Measurements from ENCODE around the gene PRSS22.

The PRSS22 gene

GRCh38 chr16:2827831-2828520 lies 30.0 kb downstream of the PRSS22 start:
- Histone ChIP-seq H2AFZ (ENCODE audit: low read depth, low read length) (no peak overlapping the region), H3K27me3 (ENCODE audit: insufficient read depth, low read length, poor library complexity) (peaks cover 2% of the 10 kb centered on the region), H3K9me3 (ENCODE audit: insufficient read depth, low read length, severe bottlenecking) (no peaks in the 10 kb centered on the region), H3K4me1 (ENCODE audit: insufficient read depth, low read length) (no peaks in the 10 kb centered on the region), H3K36me3 (ENCODE audit: insufficient read depth, low read length) (no peaks in the 10 kb centered on the region), H4K20me1 (ENCODE audit: insufficient read depth, low read length) (no peaks in the 10 kb centered on the region; the same call in 1 of the 2 replicates), H3K4me2 (ENCODE audit: insufficient read depth, low read length) (no peak overlapping the region), H3K9ac (ENCODE audit: low read depth, low read length) (no peak overlapping the region), H3K4me3 (ENCODE audit: low read depth in 1 of 2, low read length in 2 of 2) (no peak overlapping the region), H3K27ac (ENCODE audit: low read length) (no peak overlapping the region), H3K79me2 (ENCODE audit: insufficient read depth, low read length) (no peaks in the 10 kb centered on the region)
- ATAC-seq (ENCODE audit: insufficient read depth, low read depth): no peak
- TF ChIP-seq EZH2 (IDR thresholded peaks at IDR 0.05; ENCODE audit: borderline replicate concordance, low read depth, low read length, severe bottlenecking) (no peak), CTCF (IDR thresholded peaks at IDR 0.05; ENCODE audit: borderline replicate concordance, extremely low read depth, low read length, poor library complexity, severe bottlenecking) (no peak)
- no peak for DNase-seq

GRCh38 chr16:2827374-2827791 lies 30.6 kb downstream of the PRSS22 start:
- Histone ChIP-seq H3K27me3 (ENCODE audit: insufficient read depth, low read length, poor library complexity) (peaks cover 2% of the 10 kb centered on the region), H4K20me1 (ENCODE audit: insufficient read depth, low read length) (no peaks in the 10 kb centered on the region; the same call in 1 of the 2 replicates), H2AFZ (ENCODE audit: low read depth, low read length) (no peak overlapping the region), H3K79me2 (ENCODE audit: insufficient read depth, low read length) (no peaks in the 10 kb centered on the region), H3K36me3 (ENCODE audit: insufficient read depth, low read length) (no peaks in the 10 kb centered on the region), H3K4me2 (ENCODE audit: insufficient read depth, low read length) (no peak overlapping the region), H3K4me1 (ENCODE audit: insufficient read depth, low read length) (no peaks in the 10 kb centered on the region), H3K4me3 (ENCODE audit: low read depth in 1 of 2, low read length in 2 of 2) (no peak overlapping the region), H3K9me3 (ENCODE audit: insufficient read depth, low read length, severe bottlenecking) (no peaks in the 10 kb centered on the region), H3K9ac (ENCODE audit: low read depth, low read length) (no peak overlapping the region), H3K27ac (ENCODE audit: low read length) (no peak overlapping the region)
- DNase-seq (no peak), ATAC-seq (ENCODE audit: insufficient read depth, low read depth) (no peak)
- TF ChIP-seq CTCF (IDR thresholded peaks at IDR 0.05; ENCODE audit: borderline replicate concordance, extremely low read depth, low read length, poor library complexity, severe bottlenecking) (no peak), EZH2 (IDR thresholded peaks at IDR 0.05; ENCODE audit: borderline replicate concordance, low read depth, low read length, severe bottlenecking) (no peak)

- DNase-seq: no peak
- Histone ChIP-seq H3K9me3 (ENCODE audit: insufficient read depth, low read length, severe bottlenecking) (no peaks in the 10 kb centered on the region), H2AFZ (ENCODE audit: low read depth, low read length) (no peak overlapping the region), H4K20me1 (ENCODE audit: insufficient read depth, low read length) (no peaks in the 10 kb centered on the region; the same call in 1 of the 2 replicates), H3K27ac (ENCODE audit: low read length) (no peak overlapping the region), H3K9ac (ENCODE audit: low read depth, low read length) (no peak overlapping the region), H3K4me2 (ENCODE audit: insufficient read depth, low read length) (no peak overlapping the region), H3K36me3 (ENCODE audit: insufficient read depth, low read length) (no peaks in the 10 kb centered on the region), H3K79me2 (ENCODE audit: insufficient read depth, low read length) (no peaks in the 10 kb centered on the region), H3K4me1 (ENCODE audit: insufficient read depth, low read length) (no peaks in the 10 kb centered on the region), H3K4me3 (ENCODE audit: low read depth in 1 of 2, low read length in 2 of 2) (no peak overlapping the region), H3K27me3 (ENCODE audit: insufficient read depth, low read length, poor library complexity) (peaks cover 2% of the 10 kb centered on the region)
- ATAC-seq (ENCODE audit: insufficient read depth, low read depth): no peak
- no peak for TF ChIP-seq EZH2 (IDR thresholded peaks at IDR 0.05; ENCODE audit: borderline replicate concordance, low read depth, low read length, severe bottlenecking)
- TF ChIP-seq CTCF (IDR thresholded peaks at IDR 0.05; ENCODE audit: borderline replicate concordance, extremely low read depth, low read length, poor library complexity, severe bottlenecking): no peak
These were observed 31.2 kb downstream of the PRSS22 start for GRCh38 chr16:2826591-2827373.

All from DND-41 (cell line).